PC-3 (cell line): Measurements from ENCODE around the gene RXRA. TPM values are rescaled to one million over a fixed set of nuclear protein-coding genes. Genes with fewer than 3 reads are reported as not detected.

Experiments
- ATAC-seq: fragments of 200-7000 bp; cut with Tn5 transposase; 2 replicates; pipeline ENCODE4 v1.9.1; 2020; ENCODE audit warnings: mild to moderate bottlenecking, moderate library complexity
- BruUV-seq: library from RNA; stranded (reverse); fragments of 400-500 nt; replicated peaks from 2 replicates; lab custom pipeline; 2021; lab: Mats Ljungman, UMichigan
- CTCF ChIA-PET: fragments of 300-600 bp; sonication (Branson Sonifier 250); formaldehyde crosslinking; loops from one replicate; lab custom pipeline; 2022; ENCODE audit warnings: antibody characterized with exemption; lab: Charles Lee
- POLR2A ChIA-PET: fragments of 300-600 bp; sonication (Branson Sonifier 250); formaldehyde crosslinking; loops from one replicate; lab custom pipeline; 2022; ENCODE audit warnings: antibody characterized with exemption; ENCODE audit not compliant: unreplicated experiment; lab: Charles Lee
- DNase-seq: peaks from one replicate; pipeline ENCODE4 v3.0.0-alpha.2; 2015
- H2AFZ ChIP-seq: fragments of 300-600 bp; sonication (generic); 2 replicates; pipeline ENCODE4 v1.6.0; 2016; ENCODE audit warnings: antibody characterized with exemption, low read length
- H3F3A ChIP-seq: fragments of 300-600 bp; sonication (generic); one replicate; pipeline ENCODE4 v1.6.0; 2017; ENCODE audit warnings: antibody characterized with exemption, low read length, control low read depth, mild to moderate bottlenecking; ENCODE audit not compliant: unreplicated experiment
- H3K27ac ChIP-seq: fragments of 300-600 bp; sonication (generic); 2 replicates; pipeline ENCODE4 v1.5.1; 2016; ENCODE audit warnings: mild to moderate bottlenecking, low read length
- H3K27me3 ChIP-seq: fragments of 300-600 bp; sonication (generic); 2 replicates; pipeline ENCODE4 v1.6.1; 2016; ENCODE audit warnings: low read length, mixed read lengths
- H3K36me3 ChIP-seq: fragments of 300-600 bp; sonication (generic); 2 replicates; pipeline ENCODE4 v1.6.1; 2016; ENCODE audit warnings: low read depth, mixed run types, low read length, mixed read lengths
- H3K4me1 ChIP-seq: fragments of 300-600 bp; sonication (generic); 2 replicates; pipeline ENCODE4 v1.5.1; 2016; ENCODE audit warnings: low read length; ENCODE audit not compliant: insufficient read depth
- H3K4me2 ChIP-seq: fragments of 300-600 bp; sonication (generic); 2 replicates; pipeline ENCODE4 v1.6.0; 2016; ENCODE audit warnings: low read length
- H3K4me3 ChIP-seq: fragments of 300-600 bp; sonication (generic); 2 replicates; pipeline ENCODE4 v1.5.1; 2016; ENCODE audit warnings: mild to moderate bottlenecking, low read length, mixed read lengths
- H3K79me2 ChIP-seq: fragments of 300-600 bp; sonication (generic); 2 replicates; pipeline ENCODE4 v1.6.1; 2017; ENCODE audit warnings: low read length, mixed read lengths
- H3K9ac ChIP-seq: fragments of 300-600 bp; sonication (generic); 2 replicates; pipeline ENCODE4 v1.6.0; 2016; ENCODE audit warnings: mild to moderate bottlenecking, low read length
- H3K9me2 ChIP-seq: fragments of 300-600 bp; sonication (generic); replicated peaks from 2 replicates; pipeline ENCODE4 v1.6.1; 2016; ENCODE audit warnings: mixed run types, low read length, mixed read lengths
- H3K9me3 ChIP-seq: fragments of 300-600 bp; sonication (generic); 2 replicates; pipeline ENCODE4 v1.6.1; 2016; ENCODE audit warnings: low read length, mixed read lengths
- H4K20me1 ChIP-seq: fragments of 300-600 bp; sonication (generic); 2 replicates; pipeline ENCODE4 v1.6.1; 2016; ENCODE audit warnings: low read length, mixed read lengths
- EZH2 ChIP-seq: fragments of 300-600 bp; sonication (generic); IDR thresholded peaks from one replicate; pipeline ENCODE4 v1.6.1; 2017; ENCODE audit warnings: antibody characterized with exemption, mild to moderate bottlenecking, low read length; ENCODE audit not compliant: unreplicated experiment
- EZH2phosphoT487 ChIP-seq: fragments of 300-600 bp; sonication (generic); IDR thresholded peaks from 2 replicates; pipeline ENCODE4 v1.6.1; 2018; ENCODE audit warnings: mild to moderate bottlenecking, antibody characterized with exemption, low read length, borderline replicate concordance
- intact Hi-C: fragments of 100-400 bp; cut with micrococcal nuclease; formaldehyde crosslinking; loops from 2 replicates; pipeline ENCODE4 v1.9.0; 2023
- total RNA-seq: library from RNA; depleted of rRNA; stranded (reverse); fragments of >200 nt; gene quantifications from 2 replicates; pipeline ENCODE4 v1.2.3, GENCODE V29; 2014
- TF ChIP-seq, protein P1 (sequence below): fragments of 300-600 bp; sonication (generic); conservative IDR thresholded peaks from 2 replicates; pipeline ENCODE4 v1.5.1; 2017; ENCODE audit warnings: antibody characterized with exemption, low read depth, mild to moderate bottlenecking, low read length

The RXRA gene
- total RNA-seq, 1 experiment from 2014 or later = 17.5 TPM

DNA sequence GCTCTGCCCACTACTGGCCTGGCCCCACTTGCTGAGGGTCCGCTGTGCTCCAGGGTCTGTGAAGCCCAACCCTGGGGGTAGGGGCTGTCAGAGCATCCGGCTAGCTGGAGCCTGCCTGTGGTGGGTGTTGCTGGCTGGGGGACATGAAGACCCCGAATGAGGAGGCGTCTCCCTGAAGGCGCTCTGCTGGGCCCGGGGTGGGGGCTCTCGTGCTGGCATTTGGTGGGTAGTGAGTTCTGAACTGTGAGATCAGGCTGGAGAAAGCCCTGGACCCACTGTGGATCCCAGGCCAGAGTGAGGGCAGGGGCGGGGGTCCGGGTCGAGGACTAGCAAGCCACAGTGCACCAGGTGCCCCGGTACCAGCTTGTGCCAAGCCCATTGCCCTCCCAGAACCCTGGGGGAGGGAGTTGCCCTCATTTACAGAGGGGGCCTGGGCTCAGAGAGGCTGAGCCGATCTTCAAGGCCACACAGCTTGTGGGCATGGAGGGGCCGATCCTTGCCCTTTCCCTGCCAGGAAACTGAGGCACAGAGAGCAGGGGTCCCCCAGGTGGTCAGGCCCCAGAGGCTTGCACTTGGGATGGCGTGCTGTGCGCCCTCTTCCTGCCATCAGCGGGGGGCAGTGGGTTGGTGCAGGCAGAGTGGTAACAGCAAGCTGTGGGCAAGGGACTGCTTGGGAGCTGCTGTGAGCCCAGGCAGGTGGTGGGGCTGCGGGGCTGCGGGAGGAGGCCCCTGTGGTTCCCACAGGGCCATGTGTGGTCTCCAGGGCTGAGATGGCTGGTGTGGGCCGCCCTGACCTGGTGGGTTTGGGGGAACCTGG is 15.9 kb downstream of the RXRA start:
- Histone ChIP-seq H3K27me3 (no peaks in the 10 kb centered on the region), H3K9ac (no peak overlapping the region), H4K20me1 (no peaks in the 10 kb centered on the region), H3K27ac (no peak overlapping the region), H3K36me3 (no peaks in the 10 kb centered on the region), H3K79me2 (peaks cover 43% of the 10 kb centered on the region), H3K4me1 (no peaks in the 10 kb centered on the region), H3F3A (no peaks in the 10 kb centered on the region), H2AFZ (no peak overlapping the region), H3K4me3 (no peak overlapping the region), H3K9me3 (no peaks in the 10 kb centered on the region), H3K4me2 (no peak overlapping the region), H3K9me2 (no peaks in the 10 kb centered on the region)
- ATAC-seq (no peak), DNase-seq (no peak)
- CTCF ChIA-PET = no interaction called here
- BruUV-seq = no TSS peak
- TF ChIP-seq, protein P1, sequence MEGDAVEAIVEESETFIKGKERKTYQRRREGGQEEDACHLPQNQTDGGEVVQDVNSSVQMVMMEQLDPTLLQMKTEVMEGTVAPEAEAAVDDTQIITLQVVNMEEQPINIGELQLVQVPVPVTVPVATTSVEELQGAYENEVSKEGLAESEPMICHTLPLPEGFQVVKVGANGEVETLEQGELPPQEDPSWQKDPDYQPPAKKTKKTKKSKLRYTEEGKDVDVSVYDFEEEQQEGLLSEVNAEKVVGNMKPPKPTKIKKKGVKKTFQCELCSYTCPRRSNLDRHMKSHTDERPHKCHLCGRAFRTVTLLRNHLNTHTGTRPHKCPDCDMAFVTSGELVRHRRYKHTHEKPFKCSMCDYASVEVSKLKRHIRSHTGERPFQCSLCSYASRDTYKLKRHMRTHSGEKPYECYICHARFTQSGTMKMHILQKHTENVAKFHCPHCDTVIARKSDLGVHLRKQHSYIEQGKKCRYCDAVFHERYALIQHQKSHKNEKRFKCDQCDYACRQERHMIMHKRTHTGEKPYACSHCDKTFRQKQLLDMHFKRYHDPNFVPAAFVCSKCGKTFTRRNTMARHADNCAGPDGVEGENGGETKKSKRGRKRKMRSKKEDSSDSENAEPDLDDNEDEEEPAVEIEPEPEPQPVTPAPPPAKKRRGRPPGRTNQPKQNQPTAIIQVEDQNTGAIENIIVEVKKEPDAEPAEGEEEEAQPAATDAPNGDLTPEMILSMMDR = no peak
- TF ChIP-seq EZH2phosphoT487 (no peak), EZH2 (no peak)
- POLR2A ChIA-PET = no interaction called here
- intact Hi-C loops = no loop called here

GRCh38 chr9:134342746-134343115 is 16.5 kb downstream of the RXRA start:
- no peaks in the 10 kb centered on the region for H3K9me2 ChIP-seq
- no peak for TF ChIP-seq EZH2
- TF ChIP-seq EZH2phosphoT487 = no peak
- TF ChIP-seq, protein P1 = no peak
- ChIA-PET POLR2A (no interaction called here), CTCF (no interaction called here)
- no peaks in the 10 kb centered on the region for H3K4me1 ChIP-seq
- DNase-seq (no peak), ATAC-seq (no peak)
- peaks cover 39% of the 10 kb centered on the region; the same call in 1 of the 2 replicates for H3K79me2 ChIP-seq
- intact Hi-C loops = no loop called here
- no peak overlapping the region for H3K4me2 ChIP-seq
- H3K9me3 ChIP-seq = no peaks in the 10 kb centered on the region
- no peak overlapping the region for H3K4me3 ChIP-seq
- no peak overlapping the region for H3K9ac ChIP-seq
- H3K27ac ChIP-seq = no peak overlapping the region
- H2AFZ ChIP-seq = no peak overlapping the region
- no peaks in the 10 kb centered on the region for H3F3A ChIP-seq
- H3K36me3 ChIP-seq = no peaks in the 10 kb centered on the region
- BruUV-seq = no TSS peak
- no peaks in the 10 kb centered on the region for H3K27me3 ChIP-seq
- H4K20me1 ChIP-seq = no peaks in the 10 kb centered on the region

- TF ChIP-seq EZH2 = no peak
- TF ChIP-seq, protein P1 = no peak
- no peak for TF ChIP-seq EZH2phosphoT487
- CTCF ChIA-PET = no interaction called here
- no peak overlapping the region for H3K9ac ChIP-seq
Observed at GRCh38 chr9:134343637-134344036, 17.4 kb downstream of the RXRA start.

More at GRCh38 chr9:134343637-134344036, 17.4 kb downstream of the RXRA start:
- ATAC-seq = no peak
- intact Hi-C loops = no loop called here
- POLR2A ChIA-PET = no interaction called here
- Histone ChIP-seq H3K36me3 (no peaks in the 10 kb centered on the region), H3K9me3 (no peaks in the 10 kb centered on the region), H3K9me2 (no peaks in the 10 kb centered on the region), H4K20me1 (no peaks in the 10 kb centered on the region), H3K4me3 (no peak overlapping the region), H2AFZ (no peak overlapping the region), H3K27me3 (no peaks in the 10 kb centered on the region), H3F3A (no peaks in the 10 kb centered on the region), H3K4me1 (no peaks in the 10 kb centered on the region), H3K27ac (no peak overlapping the region), H3K79me2 (peaks cover 33% of the 10 kb centered on the region; the same call in 1 of the 2 replicates), H3K4me2 (no peak overlapping the region)
- DNase-seq = no peak
- BruUV-seq = no TSS peak
